CD14-positive monocyte (primary cell): Measurements from ENCODE around the gene HNRNPM. TPM values are rescaled to one million over a fixed set of nuclear protein-coding genes. Genes with fewer than 3 reads are reported as not detected.
A peak's percentile ranks its signal among the peaks of the same experiment; 100 is the strongest.

Experiments used
- DNase-seq, 3 donors: peaks; one replicate each; pipeline ENCODE4 v3.0.0-alpha.2; 2011 to 2022
- H2AFZ ChIP-seq: 2 replicates; pipeline ENCODE4 v1.6.0; 2012; ENCODE audit warnings: mild to moderate bottlenecking, low read depth, low read length, inconsistent platforms; ENCODE audit not compliant: insufficient read depth, poor library complexity, severe bottlenecking
- H3K27ac ChIP-seq, 2 donors: 1 replicate in 1 of 2; 2 replicates in 1 of 2; pipeline ENCODE4 v1.5.1; 2012 to 2013; ENCODE audit warnings: low read length in 2 of 2, control low read depth in 1 of 2, inconsistent platforms in 1 of 2, low read depth in 1 of 2, mild to moderate bottlenecking in 1 of 2
- H3K27me3 ChIP-seq, 2 donors: one replicate each; pipeline versions ENCODE4 v1.6.0 to v1.6.1; 2011 to 2013; ENCODE audit warnings: low read length in 2 of 2; ENCODE audit not compliant: control insufficient read depth in 2 of 2, insufficient read depth in 2 of 2
- H3K36me3 ChIP-seq, 2 donors: replicated peaks in 1 of 2; 1 replicate in 1 of 2; 2 replicates in 1 of 2; pipeline versions ENCODE4 v1.5.1 to v1.6.1; 2012 to 2013; ENCODE audit warnings: low read length in 2 of 2, control low read depth in 1 of 2, inconsistent platforms in 1 of 2, mild to moderate bottlenecking in 1 of 2; ENCODE audit not compliant: insufficient read depth in 2 of 2, control insufficient read depth in 1 of 2
- H3K4me1 ChIP-seq, 2 donors: 1 replicate in 1 of 2; 2 replicates in 1 of 2; pipeline versions ENCODE4 v1.5.1 to v1.6.1; 2012 to 2013; ENCODE audit warnings: low read length in 2 of 2, control low read depth in 1 of 2, inconsistent platforms in 1 of 2, mild to moderate bottlenecking in 1 of 2, moderate library complexity in 1 of 2; ENCODE audit not compliant: insufficient read depth in 2 of 2, control insufficient read depth in 1 of 2
- H3K4me2 ChIP-seq: replicated peaks from 2 replicates; pipeline ENCODE3; 2012; ENCODE audit warnings: low read length, moderate library complexity, mild to moderate bottlenecking; ENCODE audit not compliant: poor library complexity, severe bottlenecking; ENCODE audit errors: extremely low read depth
- H3K4me3 ChIP-seq, 3 experiments: fragments of 200-600 bp in 1 of 3; sonication (generic) in 1 of 3; replicated peaks in 1 of 3; 1 replicate in 2 of 3; 2 replicates in 1 of 3; pipeline ENCODE4 v1.5.1; 2011 to 2013; ENCODE audit warnings: low read length in 3 of 3, mild to moderate bottlenecking in 3 of 3, control low read depth in 2 of 3, low read depth in 2 of 3, inconsistent platforms in 1 of 3, moderate library complexity in 1 of 3
- H3K79me2 ChIP-seq: 2 replicates; pipeline ENCODE4 v1.6.0; 2012; ENCODE audit warnings: mild to moderate bottlenecking, control low read depth, inconsistent platforms, low read length, moderate library complexity; ENCODE audit not compliant: insufficient read depth
- H3K9ac ChIP-seq: 2 replicates; pipeline ENCODE4 v1.6.0; 2017; ENCODE audit warnings: low read length, mild to moderate bottlenecking; ENCODE audit not compliant: insufficient read depth, poor library complexity, severe bottlenecking
- H3K9me3 ChIP-seq, 2 donors: replicated peaks in 1 of 2; 1 replicate in 1 of 2; 2 replicates in 1 of 2; pipeline versions ENCODE4 v1.5.1 to v1.6.1; 2012 to 2013; ENCODE audit warnings: low read length in 2 of 2, control low read depth in 1 of 2; ENCODE audit not compliant: control insufficient read depth in 1 of 2, insufficient read depth in 1 of 2
- H4K20me1 ChIP-seq: 2 replicates; pipeline ENCODE4 v1.6.0; 2012; ENCODE audit warnings: mild to moderate bottlenecking, low read length, control low read depth, moderate library complexity; ENCODE audit not compliant: insufficient read depth
- H3K27ac Mint-ChIP-seq, 7 donors: one replicate each; pipeline ENCODE4 v1.8.0; 2020; ENCODE audit warnings: mild to moderate bottlenecking in 7 of 7, mixed read lengths in 7 of 7, moderate library complexity in 6 of 7, inconsistent platforms in 2 of 7
- H3K27me3 Mint-ChIP-seq, 3 donors: one replicate each; pipeline ENCODE4 v1.8.0; 2021 to 2022; ENCODE audit warnings: low read depth in 3 of 3, mild to moderate bottlenecking in 3 of 3, mixed read lengths in 3 of 3, moderate library complexity in 3 of 3, inconsistent platforms in 1 of 3
- H3K36me3 Mint-ChIP-seq, 2 donors: one replicate each; pipeline ENCODE4 v1.8.0; 2020; ENCODE audit warnings: mixed read lengths in 2 of 2, inconsistent platforms in 1 of 2, mild to moderate bottlenecking in 1 of 2
- H3K4me1 Mint-ChIP-seq: one replicate; pipeline ENCODE4 v1.8.0; 2020; ENCODE audit warnings: mild to moderate bottlenecking, mixed read lengths
- H3K4me3 Mint-ChIP-seq, 2 donors: one replicate each; pipeline ENCODE4 v1.8.0; 2020; ENCODE audit warnings: mild to moderate bottlenecking in 2 of 2, mixed read lengths in 2 of 2, moderate library complexity in 1 of 2
- H3K9me3 Mint-ChIP-seq, 7 donors: one replicate each; pipeline ENCODE4 v1.8.0; 2020 to 2022; ENCODE audit warnings: mixed read lengths in 7 of 7, mild to moderate bottlenecking in 6 of 7, moderate library complexity in 6 of 7, inconsistent platforms in 2 of 7
- CTCF ChIP-seq: fragments of 200-600 bp; IDR thresholded peaks from one replicate; pipeline ENCODE4 v1.8.0; 2022; ENCODE audit warnings: antibody characterized with exemption, mild to moderate bottlenecking
- WGBS: methylation state at CpG from one replicate; pipeline ENCODE4 v1.1.5; 2013; ENCODE audit warnings: missing lambda C conversion rate; ENCODE audit not compliant: insufficient coverage; 5-methylcytosine and 5-hydroxymethylcytosine counted together
- intact Hi-C, 2 donors: fragments of 100-400 bp; cut with micrococcal nuclease; formaldehyde crosslinking; loops; one replicate each; pipeline versions ENCODE4 v1.15.0 to v1.15.1; 2023
- polyA plus RNA-seq, 3 donors: library from polyadenylated mRNA; depleted of rRNA in 1 of 3; unstranded in 2 of 3; stranded (reverse) in 1 of 3; fragments of 300-500 nt in 2 of 3; fragments of >200 nt in 1 of 3; fragmentation: Illumina TruSeq in 2 of 3; gene quantifications; 1 replicate in 2 of 3; 2 replicates in 1 of 3; pipeline ENCODE4 v1.2.3, GENCODE V29; 2012 to 2021

Gene HNRNPM
- polyA plus RNA-seq, 3 donors, result 77.0 to 121 (median 116) TPM

GRCh38 chr19:8485561-8486371, 41.0 kb downstream of the HNRNPM start:
- H3K36me3 Mint-ChIP-seq, result peaks cover 80 to 94% of the 10 kb centered on the region in 2 donors
- no peak for DNase-seq
- WGBS, result 98% methylated on average over 61 of the region's 62 CpGs
- Histone ChIP-seq H3K4me1 (peaks cover 72% of the 10 kb centered on the region in 2 donors), H3K79me2 (peaks cover 61% of the 10 kb centered on the region), H3K27ac (peak overlapping the region; percentile 92 to 93), H3K9ac (no peak overlapping the region), H3K27me3 (no peaks in the 10 kb centered on the region), H3K4me3 (peak overlapping the region in 1 of 3 experiments; percentile 37), H3K36me3 (peaks cover 61 to 80% of the 10 kb centered on the region in 2 donors), H2AFZ (no peak overlapping the region), H3K9me3 (peaks cover 0 to 6% of the 10 kb centered on the region in 2 donors), H3K4me2 (no peak overlapping the region), H4K20me1 (peaks cover 63% of the 10 kb centered on the region)
- intact Hi-C loops, result loop anchor here in 1 of 2 donors (5.0 kb wide), 1 partner anchor 82 kb away; no protein-coding TSS in a partner anchor
- peak overlapping the region; percentile 97 to 99 (median 98) for H3K27ac Mint-ChIP-seq
- no peak for TF ChIP-seq CTCF
- H3K4me1 Mint-ChIP-seq, result peaks cover 76% of the 10 kb centered on the region
- H3K9me3 Mint-ChIP-seq, result peaks cover 0 to 8% (median 7%) of the 10 kb centered on the region in 7 donors
- H3K27me3 Mint-ChIP-seq, result peaks cover 0 to 6% (median 2%) of the 10 kb centered on the region in 3 donors
- no peak overlapping the region for H3K4me3 Mint-ChIP-seq

- Histone ChIP-seq H3K4me2 (peak overlapping the region; percentile 55), H3K9ac (peak overlapping the region; percentile 49), H3K36me3 (peaks cover 62 to 80% of the 10 kb centered on the region in 2 donors), H4K20me1 (peaks cover 54% of the 10 kb centered on the region), H3K79me2 (peaks cover 61% of the 10 kb centered on the region), H3K9me3 (peaks cover 0 to 6% of the 10 kb centered on the region in 2 donors), H2AFZ (no peak overlapping the region), H3K27me3 (no peaks in the 10 kb centered on the region), H3K4me3 (peak overlapping the region in 1 of 3 experiments; percentile 37), H3K27ac (peak overlapping the region; percentile 92 to 93), H3K4me1 (peaks cover 80 to 82% of the 10 kb centered on the region in 2 donors)
- Mint-ChIP-seq H3K4me3 (peak overlapping the region in 1 of 2 donors; percentile 35), H3K36me3 (peaks cover 78 to 94% of the 10 kb centered on the region in 2 donors), H3K27me3 (peaks cover 0 to 6% (median 2%) of the 10 kb centered on the region in 3 donors), H3K9me3 (peaks cover 0 to 8% (median 7%) of the 10 kb centered on the region in 7 donors), H3K27ac (peak overlapping the region; percentile 97 to 99 (median 98)), H3K4me1 (peaks cover 77% of the 10 kb centered on the region)
- DNase-seq, result no peak
- intact Hi-C loops, result loop anchor here in 1 of 2 donors (1.0 to 5.0 kb wide), 2 partner anchors 16 to 81 kb away; partner anchors contain the start of gene PRAM1
- no peak for TF ChIP-seq CTCF
- WGBS, result 62% methylated on average over 10 of the region's 16 CpGs
Measured at GRCh38 chr19:8486661-8487136, 41.9 kb downstream of the HNRNPM start.
